ENCODE data around the gene ARHGAP4. TPM values are rescaled to one million over a fixed set of nuclear protein-coding genes. Genes with fewer than 3 reads are reported as not detected.

ARHGAP4 gene
- total and polyA plus RNA-seq, 2 donors (not counting 3 experiments of a cell fraction or from before 2014, with no cell fraction given) = 20.9 to 33.3 TPM

DNA sequence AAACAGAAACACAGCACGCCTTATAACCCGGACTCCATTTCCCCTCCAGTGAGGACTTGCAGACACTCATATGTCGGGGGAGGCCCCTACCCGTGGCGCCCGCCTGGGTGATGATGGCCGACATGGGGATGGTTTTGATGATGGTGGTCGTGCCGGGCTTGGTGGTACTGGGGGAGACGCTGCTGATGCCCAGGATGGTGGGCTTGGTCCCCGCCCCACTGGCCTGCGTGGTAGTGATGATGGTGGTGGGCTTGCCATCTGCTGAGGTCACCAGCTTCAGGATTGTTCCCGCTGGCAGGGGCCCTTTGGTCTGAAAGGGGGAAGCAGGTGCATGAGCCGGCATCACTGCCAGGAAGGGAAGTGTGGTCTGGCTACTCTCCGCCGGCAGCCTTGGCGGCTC is 31.2 kb upstream of the ARHGAP4 start:
- Histone ChIP-seq H3K79me2 (ENCODE audit: control insufficient read depth, insufficient read depth, low read length) (peaks cover 8% of the 10 kb centered on the region), H3K4me3 (replicated peaks in 1 of 3; ENCODE audit: insufficient read depth in 1 of 3, low read depth in 1 of 3, low read length in 3 of 3) (no peak overlapping the region), H3K27me3 (ENCODE audit: control insufficient read depth in 2 of 2, insufficient read depth in 2 of 2, low read length in 2 of 2) (no peaks in the 10 kb centered on the region), H3K9me3 (replicated peaks; ENCODE audit: control insufficient read depth, insufficient read depth, low read length) (no peaks in the 10 kb centered on the region), H3K4me2 (ENCODE audit: insufficient read depth, low read length) (no peak overlapping the region), H3K27ac (ENCODE audit: insufficient read depth, low read depth, low read length) (no peak overlapping the region), H3K9ac (replicated peaks; ENCODE audit: extremely low read depth, insufficient read depth, low read length) (no peak overlapping the region), H4K20me1 (replicated peaks; ENCODE audit: control insufficient read depth, extremely low read depth, insufficient read depth, low read length) (no peaks in the 10 kb centered on the region), H2AFZ (ENCODE audit: low read depth, low read length) (no peak overlapping the region), H3K36me3 (ENCODE audit: control insufficient read depth in 2 of 2, extremely low read depth in 1 of 2, insufficient read depth in 2 of 2, low read length in 2 of 2) (peaks cover 18 to 70% of the 10 kb centered on the region in 2 experiments), H3K9me1 (replicated peaks; ENCODE audit: control insufficient read depth, extremely low read depth, insufficient read depth, low read length) (no peaks in the 10 kb centered on the region), H3K4me1 (ENCODE audit: control insufficient read depth, extremely low read depth, insufficient read depth, low read length) (no peaks in the 10 kb centered on the region)
- intact Hi-C loops (cut with micrococcal nuclease) (no loop called here), dilution Hi-C loops (cut with MboI; ENCODE audit: extremely low pct_ligation_motif_present, low sequenced_read_pairs) (no loop called here)
- ChIA-PET POLR2A (no interaction called here), CTCF (interaction anchor here (1.6 kb wide), 1 partner anchor 10 kb away, joined by 6 read pairs; no protein-coding TSS in a partner anchor)
- TF ChIP-seq EZH2 (IDR thresholded peaks at IDR 0.05; ENCODE audit: borderline replicate concordance, low read depth, low read length, severe bottlenecking) = no peak
- TF ChIP-seq POLR2A (IDR thresholded peaks at IDR 0.05; ENCODE audit: low read depth, low read length) = no peak
- TF ChIP-seq GATA2 (IDR thresholded peaks at IDR 0.05; ENCODE audit: insufficient read depth, insufficient read length, low read depth, low read length) = no peak
- no peak for TF ChIP-seq MYC (IDR thresholded peaks at IDR 0.05; ENCODE audit: low read depth, low read length)
- TF ChIP-seq, protein P1, sequence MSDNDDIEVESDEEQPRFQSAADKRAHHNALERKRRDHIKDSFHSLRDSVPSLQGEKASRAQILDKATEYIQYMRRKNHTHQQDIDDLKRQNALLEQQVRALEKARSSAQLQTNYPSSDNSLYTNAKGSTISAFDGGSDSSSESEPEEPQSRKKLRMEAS (IDR thresholded peaks at IDR 0.05; ENCODE audit: insufficient read depth, insufficient read length) = no peak
- TF ChIP-seq POLR2AphosphoS5 (IDR thresholded peaks at IDR 0.05; ENCODE audit: insufficient read depth, low read depth, low read length) = no peak
- no peak for TF ChIP-seq JUN (IDR thresholded peaks at IDR 0.05; ENCODE audit: borderline replicate concordance, insufficient read depth, insufficient read length, low read depth)
- TF ChIP-seq, protein P2, sequence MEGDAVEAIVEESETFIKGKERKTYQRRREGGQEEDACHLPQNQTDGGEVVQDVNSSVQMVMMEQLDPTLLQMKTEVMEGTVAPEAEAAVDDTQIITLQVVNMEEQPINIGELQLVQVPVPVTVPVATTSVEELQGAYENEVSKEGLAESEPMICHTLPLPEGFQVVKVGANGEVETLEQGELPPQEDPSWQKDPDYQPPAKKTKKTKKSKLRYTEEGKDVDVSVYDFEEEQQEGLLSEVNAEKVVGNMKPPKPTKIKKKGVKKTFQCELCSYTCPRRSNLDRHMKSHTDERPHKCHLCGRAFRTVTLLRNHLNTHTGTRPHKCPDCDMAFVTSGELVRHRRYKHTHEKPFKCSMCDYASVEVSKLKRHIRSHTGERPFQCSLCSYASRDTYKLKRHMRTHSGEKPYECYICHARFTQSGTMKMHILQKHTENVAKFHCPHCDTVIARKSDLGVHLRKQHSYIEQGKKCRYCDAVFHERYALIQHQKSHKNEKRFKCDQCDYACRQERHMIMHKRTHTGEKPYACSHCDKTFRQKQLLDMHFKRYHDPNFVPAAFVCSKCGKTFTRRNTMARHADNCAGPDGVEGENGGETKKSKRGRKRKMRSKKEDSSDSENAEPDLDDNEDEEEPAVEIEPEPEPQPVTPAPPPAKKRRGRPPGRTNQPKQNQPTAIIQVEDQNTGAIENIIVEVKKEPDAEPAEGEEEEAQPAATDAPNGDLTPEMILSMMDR (IDR thresholded peaks at IDR 0.05; ENCODE audit: extremely low read depth in 1 of 2, insufficient read depth in 1 of 2, low read depth in 1 of 2, low read length in 2 of 2) = no peak
- TF ChIP-seq FOS (IDR thresholded peaks at IDR 0.05; ENCODE audit: borderline replicate concordance, insufficient read depth, low read length) = no peak
- FAIRE-seq = no peak
- no TSS peak for BruUV-seq (replicated peaks)
- DNase-seq (ENCODE audit: low read depth, low spot score) = no peak

Measured in endothelial cell of umbilical vein (primary cell).